ENCODE data around the gene JDP2. TPM values are rescaled to one million over a fixed set of nuclear protein-coding genes. Genes with fewer than 3 reads are reported as not detected.

The JDP2 gene
- total RNA-seq, 1 donor from 2014 or later, result 24.5 TPM

DNA sequence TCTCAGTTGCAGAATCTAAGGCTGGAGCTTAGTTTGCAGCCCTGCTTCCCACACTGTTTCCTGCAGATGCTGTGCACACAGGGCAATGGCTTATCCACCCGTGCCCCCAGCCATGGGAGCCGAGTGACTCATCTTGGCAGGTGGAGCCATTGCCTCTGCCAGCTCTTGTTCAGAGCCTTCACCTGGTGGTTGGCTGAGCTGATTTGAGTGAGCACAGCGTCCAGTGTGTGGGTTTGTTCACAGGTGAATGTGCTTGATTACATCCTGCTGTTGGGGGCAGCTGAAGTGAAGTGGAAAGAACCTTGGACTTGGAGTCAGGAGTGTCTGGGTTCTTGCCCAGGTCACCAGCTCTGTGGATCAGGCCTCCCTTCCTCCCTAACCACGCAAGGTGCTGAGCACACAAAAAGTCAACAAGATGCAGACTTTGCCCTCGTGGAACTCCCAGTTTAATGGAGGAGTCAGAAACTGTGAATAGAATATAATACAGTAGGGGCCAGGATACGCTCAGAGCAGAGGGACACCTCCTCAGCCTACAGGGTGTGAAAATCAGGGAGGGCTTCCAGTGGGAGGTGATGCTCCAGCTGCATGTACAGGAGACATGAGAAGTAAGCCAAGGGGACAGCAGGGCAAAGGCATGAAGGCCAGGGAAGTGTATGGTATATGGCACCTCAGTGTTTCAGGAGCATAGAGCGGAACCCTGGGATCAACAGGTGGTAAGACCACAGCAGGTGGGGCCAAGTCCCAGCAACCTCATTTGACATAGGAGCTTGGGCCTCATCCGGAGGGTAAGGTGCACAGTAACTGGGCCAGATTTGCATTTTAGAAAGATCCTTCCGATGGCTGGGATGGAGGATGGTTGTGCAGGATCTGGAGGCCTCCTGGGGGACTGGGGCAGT, 22.8 kb downstream of the JDP2 start:
- Histone ChIP-seq H3K27me3 (ENCODE audit: control insufficient read depth in 3 of 3, insufficient read depth in 3 of 3, low read length in 3 of 3) (no peaks in the 10 kb centered on the region), H3K4me1 (ENCODE audit: control insufficient read depth in 3 of 3, insufficient read depth in 3 of 3, low read length in 3 of 3) (peaks cover 80 to 84% (median 81%) of the 10 kb centered on the region in 3 donors), H3K36me3 (ENCODE audit: control insufficient read depth in 3 of 3, insufficient read depth in 3 of 3, low read length in 3 of 3) (peaks cover 0 to 2% (median 0%) of the 10 kb centered on the region in 3 donors), H3K4me3 (ENCODE audit: low read length in 3 of 3) (no peak overlapping the region), H3K9me3 (ENCODE audit: control insufficient read depth in 3 of 3, low read length in 3 of 3) (no peaks in the 10 kb centered on the region), H3K27ac (ENCODE audit: low read depth, low read length) (peak overlapping the region; percentile 26), H3K9ac (ENCODE audit: low read depth in 1 of 3, low read length in 3 of 3) (peak overlapping the region in 2 of 3 donors; percentile 62)

DNA sequence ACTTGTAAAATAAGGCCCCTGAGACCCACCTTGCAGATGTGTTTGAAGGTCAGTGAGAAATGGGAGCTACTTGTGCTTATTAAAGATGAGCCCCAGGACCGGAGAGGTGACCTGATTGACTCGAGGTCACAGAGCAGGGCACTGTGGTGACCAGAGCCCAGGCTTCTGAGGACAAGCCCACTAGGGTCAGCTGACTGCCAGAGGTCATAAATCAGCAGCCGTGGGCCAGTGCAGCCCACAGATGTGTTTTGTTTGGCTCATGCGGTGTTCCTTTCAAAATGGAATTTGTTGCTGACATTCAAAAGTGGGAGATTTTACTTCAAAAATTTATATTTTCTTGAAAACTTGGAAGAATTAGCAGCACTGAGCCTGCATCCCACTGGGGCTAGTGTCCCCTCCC, 24.5 kb downstream of the JDP2 start:
- H3K4me3 ChIP-seq (ENCODE audit: low read length in 3 of 3), result peak overlapping the region in 1 of 3 donors; percentile 6
- no peaks in the 10 kb centered on the region for H3K9me3 ChIP-seq (ENCODE audit: control insufficient read depth in 3 of 3, low read length in 3 of 3)
- peaks cover 84 to 88% (median 85%) of the 10 kb centered on the region in 3 donors for H3K4me1 ChIP-seq (ENCODE audit: control insufficient read depth in 3 of 3, insufficient read depth in 3 of 3, low read length in 3 of 3)
- H3K27me3 ChIP-seq (ENCODE audit: control insufficient read depth in 3 of 3, insufficient read depth in 3 of 3, low read length in 3 of 3), result no peaks in the 10 kb centered on the region
- H3K9ac ChIP-seq (ENCODE audit: low read depth in 1 of 3, low read length in 3 of 3), result peak overlapping the region in 2 of 3 donors; percentile 12 to 40
- H3K36me3 ChIP-seq (ENCODE audit: control insufficient read depth in 3 of 3, insufficient read depth in 3 of 3, low read length in 3 of 3), result peaks cover 0 to 2% (median 0%) of the 10 kb centered on the region in 3 donors
- peak overlapping the region; percentile 44 for H3K27ac ChIP-seq (ENCODE audit: low read depth, low read length)

DNA sequence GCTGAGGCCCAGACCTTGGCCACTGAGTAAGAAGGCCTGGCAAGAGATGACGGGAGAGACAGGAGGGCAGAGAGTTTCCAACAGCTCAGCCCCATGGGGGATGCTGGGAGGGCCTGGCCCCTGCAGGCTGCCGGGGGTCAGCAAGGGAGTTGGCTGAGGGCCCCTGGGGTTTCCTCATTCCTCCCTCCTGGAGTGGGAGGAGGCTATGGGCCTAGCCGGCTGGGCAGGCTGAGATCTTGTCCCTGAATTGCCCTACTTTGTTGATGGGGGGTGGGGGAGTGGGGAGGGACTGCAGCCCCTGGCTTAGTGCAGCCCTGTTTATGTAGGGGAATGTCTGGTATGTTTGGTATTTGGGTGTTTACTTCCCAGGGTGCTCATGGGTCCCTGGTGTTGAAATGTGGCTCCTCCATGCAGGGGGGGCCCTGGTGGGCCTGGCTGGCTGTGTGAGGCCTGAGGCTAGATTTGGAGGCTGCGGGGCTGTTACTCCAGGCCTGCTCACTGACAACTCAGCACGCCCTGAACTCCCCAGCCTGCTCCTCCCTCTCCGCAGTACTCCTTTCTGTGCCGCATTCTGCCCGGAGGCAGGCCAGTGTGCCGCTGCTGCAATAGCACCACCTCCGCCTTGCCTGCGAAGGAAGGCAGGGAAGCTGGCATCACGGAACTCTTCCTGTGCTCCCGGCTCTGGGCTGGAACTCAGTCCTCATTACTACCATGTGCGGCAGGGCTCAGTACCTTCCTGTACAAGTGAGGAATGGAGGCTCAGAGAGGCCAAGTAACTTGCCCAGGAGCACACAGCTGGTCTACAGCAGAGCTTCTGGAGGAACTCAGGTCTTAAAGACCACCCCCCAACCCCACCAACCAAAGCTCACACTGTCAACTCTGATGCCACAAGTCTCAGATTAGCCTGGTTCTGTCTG, 25.3 kb downstream of the JDP2 start:
- H3K36me3 ChIP-seq (ENCODE audit: control insufficient read depth in 3 of 3, insufficient read depth in 3 of 3, low read length in 3 of 3), result peaks cover 0 to 2% (median 0%) of the 10 kb centered on the region in 3 donors
- peak overlapping the region; percentile 44 for H3K27ac ChIP-seq (ENCODE audit: low read depth, low read length)
- H3K4me1 ChIP-seq (ENCODE audit: control insufficient read depth in 3 of 3, insufficient read depth in 3 of 3, low read length in 3 of 3), result peaks cover 89 to 96% (median 90%) of the 10 kb centered on the region in 3 donors
- peak overlapping the region in 2 of 3 donors; percentile 18 to 41 for H3K4me3 ChIP-seq (ENCODE audit: low read length in 3 of 3)
- no peaks in the 10 kb centered on the region for H3K9me3 ChIP-seq (ENCODE audit: control insufficient read depth in 3 of 3, low read length in 3 of 3)
- peak overlapping the region; percentile 27 to 73 (median 69) for H3K9ac ChIP-seq (ENCODE audit: low read depth in 1 of 3, low read length in 3 of 3)
- H3K27me3 ChIP-seq (ENCODE audit: control insufficient read depth in 3 of 3, insufficient read depth in 3 of 3, low read length in 3 of 3), result no peaks in the 10 kb centered on the region

DNA sequence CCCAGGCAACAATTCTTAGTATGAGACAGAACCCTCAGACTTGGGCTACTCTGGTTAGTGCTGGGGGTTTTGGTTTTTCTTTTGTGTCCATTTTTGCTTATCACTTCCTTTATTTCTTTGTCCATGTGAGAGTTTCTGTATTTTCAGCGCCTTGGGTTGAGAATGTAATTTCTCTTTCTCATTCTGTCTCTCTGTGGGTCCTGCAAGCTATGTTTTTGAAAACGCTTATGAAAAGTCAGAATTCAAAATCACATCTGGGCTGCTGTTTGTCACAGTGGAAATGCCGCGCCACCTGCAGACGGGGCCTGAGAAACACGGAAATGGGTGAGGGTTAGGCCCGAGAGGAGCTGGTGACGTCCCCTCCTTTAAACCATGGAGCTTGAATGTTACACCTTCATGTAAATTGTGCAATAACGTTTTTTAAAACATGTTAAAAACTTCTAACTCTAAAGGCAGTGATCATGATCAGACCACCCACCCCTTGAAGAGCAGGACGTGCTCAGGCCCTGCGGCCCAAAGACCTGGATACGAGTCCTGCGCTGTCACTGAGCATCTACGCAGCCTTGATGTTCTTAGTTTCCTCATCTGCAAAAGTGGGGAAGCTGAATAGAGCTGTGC, 26.1 kb downstream of the JDP2 start:
- H3K4me1 ChIP-seq (ENCODE audit: control insufficient read depth in 3 of 3, insufficient read depth in 3 of 3, low read length in 3 of 3), result peaks cover 92 to 96% (median 92%) of the 10 kb centered on the region in 3 donors

DNA sequence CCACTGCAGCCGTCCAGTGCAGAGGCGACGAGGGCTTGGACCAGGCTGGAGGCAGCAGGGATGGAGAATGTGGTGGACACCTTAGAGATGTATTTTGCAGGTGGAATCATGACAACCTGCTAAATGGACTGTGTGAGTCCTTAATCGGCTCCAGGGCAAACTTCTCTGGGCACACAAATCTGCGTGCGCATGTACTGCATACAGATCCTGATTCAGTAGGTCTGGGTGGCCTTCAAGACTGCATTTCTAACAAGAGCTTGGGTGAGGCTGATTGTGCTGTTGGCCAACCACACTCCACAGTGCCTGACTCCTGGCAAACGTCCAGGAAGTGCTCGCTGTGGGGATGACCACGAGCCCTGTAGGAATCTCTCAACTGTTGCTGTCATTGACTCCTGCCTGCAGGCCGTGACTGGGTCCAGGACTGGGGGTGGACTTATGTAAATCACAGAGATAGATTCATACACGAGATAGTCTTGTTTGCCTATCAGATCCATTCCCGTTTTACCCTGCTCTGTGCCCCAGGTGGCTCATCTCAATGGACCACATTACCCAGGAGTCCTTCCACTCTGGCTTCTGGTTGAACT, 27.2 kb downstream of the JDP2 start:
- peaks cover 93 to 99% (median 94%) of the 10 kb centered on the region in 3 donors for H3K4me1 ChIP-seq (ENCODE audit: control insufficient read depth in 3 of 3, insufficient read depth in 3 of 3, low read length in 3 of 3)
- peak overlapping the region; percentile 51 for H3K27ac ChIP-seq (ENCODE audit: low read depth, low read length)
- no peaks in the 10 kb centered on the region for H3K9me3 ChIP-seq (ENCODE audit: control insufficient read depth in 3 of 3, low read length in 3 of 3)
- peak overlapping the region in 1 of 3 donors; percentile 22 for H3K4me3 ChIP-seq (ENCODE audit: low read length in 3 of 3)
- no peaks in the 10 kb centered on the region for H3K27me3 ChIP-seq (ENCODE audit: control insufficient read depth in 3 of 3, insufficient read depth in 3 of 3, low read length in 3 of 3)
- H3K9ac ChIP-seq (ENCODE audit: low read depth in 1 of 3, low read length in 3 of 3), result peak overlapping the region in 1 of 3 donors; percentile 50
- H3K36me3 ChIP-seq (ENCODE audit: control insufficient read depth in 3 of 3, insufficient read depth in 3 of 3, low read length in 3 of 3), result peaks cover 0 to 2% (median 0%) of the 10 kb centered on the region in 3 donors

More for the DNA sequence above, 26.1 kb downstream of the JDP2 start:
- Histone ChIP-seq H3K9me3 (ENCODE audit: control insufficient read depth in 3 of 3, low read length in 3 of 3) (no peaks in the 10 kb centered on the region), H3K4me3 (ENCODE audit: low read length in 3 of 3) (no peak overlapping the region), H3K36me3 (ENCODE audit: control insufficient read depth in 3 of 3, insufficient read depth in 3 of 3, low read length in 3 of 3) (peaks cover 0 to 2% (median 0%) of the 10 kb centered on the region in 3 donors), H3K27me3 (ENCODE audit: control insufficient read depth in 3 of 3, insufficient read depth in 3 of 3, low read length in 3 of 3) (no peaks in the 10 kb centered on the region), H3K27ac (ENCODE audit: low read depth, low read length) (peak overlapping the region; percentile 44), H3K9ac (ENCODE audit: low read depth in 1 of 3, low read length in 3 of 3) (peak overlapping the region in 2 of 3 donors; percentile 69 to 73)

DNA sequence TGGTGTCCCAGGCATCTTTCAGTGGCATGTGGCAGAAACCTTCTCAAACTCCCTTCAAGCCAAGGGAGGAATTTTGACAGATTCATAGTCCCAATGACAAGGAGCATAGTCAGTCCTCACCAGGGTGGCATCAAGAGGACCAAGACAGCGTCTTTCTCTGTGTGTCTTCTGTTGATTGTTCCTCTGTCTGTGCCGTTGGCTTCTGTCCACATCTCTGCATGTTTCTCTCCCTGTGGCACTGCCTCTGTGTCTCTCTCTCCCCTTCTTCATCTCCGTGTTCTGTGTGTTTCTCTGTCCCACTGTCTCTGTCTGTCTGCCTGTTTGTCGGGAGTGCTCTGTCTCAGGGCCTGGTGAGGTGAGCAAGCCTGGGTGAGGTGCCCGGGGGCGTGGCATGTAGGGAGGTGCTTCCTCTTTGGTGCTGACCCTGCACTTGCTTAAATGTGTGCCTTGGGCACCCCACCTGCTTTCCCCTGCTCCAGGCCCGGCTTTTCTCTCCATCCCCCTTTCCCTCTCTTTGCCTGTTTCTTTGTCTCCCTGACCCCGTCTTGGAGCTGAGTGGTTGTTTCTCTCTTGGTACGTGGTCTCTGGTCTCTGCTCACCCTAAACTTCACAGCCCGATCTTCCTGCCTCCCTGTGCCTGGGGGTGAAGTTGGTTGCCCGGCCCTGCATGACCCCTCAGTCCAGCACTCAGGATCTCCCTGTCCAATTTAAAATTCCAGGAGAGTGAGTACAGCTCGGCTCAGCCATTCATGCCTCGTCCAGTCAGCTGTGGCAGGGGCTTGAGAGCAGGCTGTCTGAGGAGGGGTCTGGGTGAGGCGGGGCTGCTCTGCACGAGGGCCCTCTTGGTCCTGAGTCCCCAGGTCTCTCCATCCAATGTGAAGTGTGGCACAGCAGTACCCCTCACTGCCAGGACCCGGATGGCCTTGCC, 28.5 kb downstream of the JDP2 start:
- no peaks in the 10 kb centered on the region for H3K9me3 ChIP-seq (ENCODE audit: control insufficient read depth in 3 of 3, low read length in 3 of 3)
- peaks cover 83 to 95% (median 86%) of the 10 kb centered on the region in 3 donors for H3K4me1 ChIP-seq (ENCODE audit: control insufficient read depth in 3 of 3, insufficient read depth in 3 of 3, low read length in 3 of 3)
- H3K27me3 ChIP-seq (ENCODE audit: control insufficient read depth in 3 of 3, insufficient read depth in 3 of 3, low read length in 3 of 3), result no peaks in the 10 kb centered on the region
- peaks cover 0 to 4% (median under 1%) of the 10 kb centered on the region in 3 donors for H3K36me3 ChIP-seq (ENCODE audit: control insufficient read depth in 3 of 3, insufficient read depth in 3 of 3, low read length in 3 of 3)
- peak overlapping the region; percentile 51 for H3K27ac ChIP-seq (ENCODE audit: low read depth, low read length)
- H3K4me3 ChIP-seq (ENCODE audit: low read length in 3 of 3), result no peak overlapping the region
- peak overlapping the region; percentile 1 to 69 (median 46) for H3K9ac ChIP-seq (ENCODE audit: low read depth in 1 of 3, low read length in 3 of 3)

DNA sequence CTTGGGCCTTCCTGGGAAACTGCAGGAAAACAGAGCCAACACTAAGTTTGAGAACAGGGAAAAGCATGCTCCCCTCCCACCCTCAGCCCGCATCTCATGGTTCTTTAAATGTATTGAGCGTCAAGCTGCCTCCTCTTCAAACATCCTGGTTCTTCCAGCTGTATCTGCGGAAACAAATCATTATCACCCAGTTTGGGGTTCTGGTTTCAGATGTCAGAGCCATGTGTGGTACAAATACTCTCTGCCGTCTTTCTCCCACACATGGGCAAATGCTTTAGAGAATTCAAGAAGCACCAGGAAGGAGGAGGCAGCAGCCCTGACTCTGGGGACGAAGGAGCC, 29.1 kb downstream of the JDP2 start:
- no peaks in the 10 kb centered on the region for H3K9me3 ChIP-seq (ENCODE audit: control insufficient read depth in 3 of 3, low read length in 3 of 3)
- peaks cover 78 to 94% (median 87%) of the 10 kb centered on the region in 3 donors for H3K4me1 ChIP-seq (ENCODE audit: control insufficient read depth in 3 of 3, insufficient read depth in 3 of 3, low read length in 3 of 3)
- H3K27ac ChIP-seq (ENCODE audit: low read depth, low read length), result peak overlapping the region; percentile 58
- H3K9ac ChIP-seq (ENCODE audit: low read depth in 1 of 3, low read length in 3 of 3), result peak overlapping the region; percentile 1 to 69 (median 51)
- H3K4me3 ChIP-seq (ENCODE audit: low read length in 3 of 3), result no peak overlapping the region
- no peaks in the 10 kb centered on the region for H3K27me3 ChIP-seq (ENCODE audit: control insufficient read depth in 3 of 3, insufficient read depth in 3 of 3, low read length in 3 of 3)
- peaks cover 5 to 11% (median 6%) of the 10 kb centered on the region in 3 donors for H3K36me3 ChIP-seq (ENCODE audit: control insufficient read depth in 3 of 3, insufficient read depth in 3 of 3, low read length in 3 of 3)

DNA sequence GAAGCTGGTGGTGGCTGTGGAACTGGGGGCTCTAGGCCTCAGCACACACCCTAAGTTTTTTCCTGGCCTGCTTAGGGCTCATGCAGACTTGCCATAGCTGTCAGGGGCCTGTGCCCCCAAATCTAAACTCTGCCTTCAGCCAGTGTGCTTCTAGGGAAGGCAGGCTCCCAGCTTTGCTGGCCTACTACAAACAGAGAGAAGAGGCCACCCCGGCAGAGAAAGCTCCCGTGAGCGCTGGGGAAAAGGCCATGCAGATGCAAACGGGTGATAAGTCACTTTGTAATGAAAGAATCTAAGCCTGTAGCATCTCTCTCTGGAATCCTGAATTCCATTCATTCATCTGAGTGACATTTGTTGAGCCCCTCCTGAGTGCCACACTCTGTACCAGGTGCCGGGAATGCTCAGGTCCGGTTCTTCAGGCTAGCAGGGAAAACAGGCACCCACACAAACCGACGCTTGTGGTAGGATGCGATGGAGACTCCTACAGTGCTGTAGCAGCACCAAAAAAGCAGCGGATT, 29.9 kb downstream of the JDP2 start:
- no peaks in the 10 kb centered on the region for H3K9me3 ChIP-seq (ENCODE audit: control insufficient read depth in 3 of 3, low read length in 3 of 3)
- peak overlapping the region; percentile 58 for H3K27ac ChIP-seq (ENCODE audit: low read depth, low read length)
- H3K9ac ChIP-seq (ENCODE audit: low read depth in 1 of 3, low read length in 3 of 3), result peak overlapping the region in 2 of 3 donors; percentile 51 to 69
- H3K36me3 ChIP-seq (ENCODE audit: control insufficient read depth in 3 of 3, insufficient read depth in 3 of 3, low read length in 3 of 3), result peaks cover 8 to 17% (median 13%) of the 10 kb centered on the region in 3 donors
- peaks cover 70 to 87% (median 83%) of the 10 kb centered on the region in 3 donors for H3K4me1 ChIP-seq (ENCODE audit: control insufficient read depth in 3 of 3, insufficient read depth in 3 of 3, low read length in 3 of 3)
- H3K4me3 ChIP-seq (ENCODE audit: low read length in 3 of 3), result no peak overlapping the region
- H3K27me3 ChIP-seq (ENCODE audit: control insufficient read depth in 3 of 3, insufficient read depth in 3 of 3, low read length in 3 of 3), result no peaks in the 10 kb centered on the region
